22Rv1 (cell line): ENCODE results near the gene DHX15.

Experiments used
- ZFX ChIP-seq: fragments of 450-650 bp; IDR thresholded peaks from 2 replicates; pipeline ENCODE4 v1.6.1; 2017; ENCODE audit warnings: antibody characterized with exemption, borderline replicate concordance
- TF ChIP-seq, protein P1 (sequence below): fragments of 450-650 bp; IDR thresholded peaks from 2 replicates; pipeline ENCODE4 v1.5.1; 2017; ENCODE audit warnings: mild to moderate bottlenecking

DNA sequence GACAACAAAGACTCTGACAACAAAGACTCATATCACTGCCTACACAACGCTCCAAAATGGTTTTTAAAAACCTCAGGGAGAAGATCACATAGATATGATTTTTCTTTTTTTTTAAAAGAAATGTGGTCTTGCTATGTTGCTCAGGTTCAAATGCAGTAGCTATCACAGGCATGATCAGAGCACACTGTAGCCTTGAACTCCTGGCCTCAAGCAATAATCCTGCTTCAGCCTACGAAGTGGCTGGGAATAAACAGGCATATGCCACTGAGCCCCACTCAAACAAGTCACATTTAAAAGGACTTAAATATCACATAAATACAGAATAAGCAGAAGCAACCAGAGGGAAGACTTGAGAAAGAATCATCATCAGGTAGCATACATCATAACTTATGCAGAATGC is 14.7 kb downstream of the DHX15 start:
- TF ChIP-seq, protein P1, sequence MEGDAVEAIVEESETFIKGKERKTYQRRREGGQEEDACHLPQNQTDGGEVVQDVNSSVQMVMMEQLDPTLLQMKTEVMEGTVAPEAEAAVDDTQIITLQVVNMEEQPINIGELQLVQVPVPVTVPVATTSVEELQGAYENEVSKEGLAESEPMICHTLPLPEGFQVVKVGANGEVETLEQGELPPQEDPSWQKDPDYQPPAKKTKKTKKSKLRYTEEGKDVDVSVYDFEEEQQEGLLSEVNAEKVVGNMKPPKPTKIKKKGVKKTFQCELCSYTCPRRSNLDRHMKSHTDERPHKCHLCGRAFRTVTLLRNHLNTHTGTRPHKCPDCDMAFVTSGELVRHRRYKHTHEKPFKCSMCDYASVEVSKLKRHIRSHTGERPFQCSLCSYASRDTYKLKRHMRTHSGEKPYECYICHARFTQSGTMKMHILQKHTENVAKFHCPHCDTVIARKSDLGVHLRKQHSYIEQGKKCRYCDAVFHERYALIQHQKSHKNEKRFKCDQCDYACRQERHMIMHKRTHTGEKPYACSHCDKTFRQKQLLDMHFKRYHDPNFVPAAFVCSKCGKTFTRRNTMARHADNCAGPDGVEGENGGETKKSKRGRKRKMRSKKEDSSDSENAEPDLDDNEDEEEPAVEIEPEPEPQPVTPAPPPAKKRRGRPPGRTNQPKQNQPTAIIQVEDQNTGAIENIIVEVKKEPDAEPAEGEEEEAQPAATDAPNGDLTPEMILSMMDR: no peak
- TF ChIP-seq ZFX: no peak
